ENCODE data around the gene ZBTB44.

DNA sequence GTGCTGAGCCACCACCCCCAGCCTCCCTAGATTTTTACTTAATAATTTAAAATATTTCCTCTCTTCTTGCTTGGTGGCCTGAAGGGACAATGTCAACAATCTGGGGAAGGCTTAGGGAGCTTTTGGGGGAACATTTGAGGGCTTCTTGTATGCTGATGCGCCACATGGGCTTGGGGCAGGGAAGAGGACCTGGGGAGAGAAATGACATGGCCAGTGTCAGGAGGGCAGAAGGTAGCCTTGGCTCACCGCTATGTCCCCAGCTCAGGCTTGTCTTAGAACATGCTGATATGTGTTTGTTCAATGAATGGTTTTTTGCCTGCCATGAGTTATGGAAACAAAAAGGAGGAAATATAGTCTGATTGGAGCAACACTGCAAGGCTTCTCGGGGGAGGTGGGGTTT is 103.6 kb downstream of the ZBTB44 start:
- no peak for TF ChIP-seq CTCF (IDR thresholded peaks at IDR 0.05)
- TF ChIP-seq POLR2A (IDR thresholded peaks at IDR 0.05): no peak

Data from esophagus squamous epithelium (tissue), 4 donors.